Lung microvascular endothelial cell (primary cell): ENCODE results near the gene GON4L. TPM values are rescaled to one million over a fixed set of nuclear protein-coding genes. Genes with fewer than 3 reads are reported as not detected.
"Not testable (repeated sequence)": the region's sequence is repeated elsewhere in the genome, so short reads cannot be mapped to it uniquely, and the experiment has no call there.

ENCODE experiments used
- DNase-seq, 2 donors: peaks; one replicate each; pipeline versions ENCODE4 v3.0.0 to v3.0.0-alpha.2; 2010; ENCODE audit warnings: low read depth in 2 of 2
- total RNA-seq: library from RNA; depleted of rRNA; stranded (reverse); fragments of >200 nt; gene quantifications from 2 replicates; pipeline ENCODE4 v1.2.1, GENCODE V29; 2014

The GON4L gene, protein sequence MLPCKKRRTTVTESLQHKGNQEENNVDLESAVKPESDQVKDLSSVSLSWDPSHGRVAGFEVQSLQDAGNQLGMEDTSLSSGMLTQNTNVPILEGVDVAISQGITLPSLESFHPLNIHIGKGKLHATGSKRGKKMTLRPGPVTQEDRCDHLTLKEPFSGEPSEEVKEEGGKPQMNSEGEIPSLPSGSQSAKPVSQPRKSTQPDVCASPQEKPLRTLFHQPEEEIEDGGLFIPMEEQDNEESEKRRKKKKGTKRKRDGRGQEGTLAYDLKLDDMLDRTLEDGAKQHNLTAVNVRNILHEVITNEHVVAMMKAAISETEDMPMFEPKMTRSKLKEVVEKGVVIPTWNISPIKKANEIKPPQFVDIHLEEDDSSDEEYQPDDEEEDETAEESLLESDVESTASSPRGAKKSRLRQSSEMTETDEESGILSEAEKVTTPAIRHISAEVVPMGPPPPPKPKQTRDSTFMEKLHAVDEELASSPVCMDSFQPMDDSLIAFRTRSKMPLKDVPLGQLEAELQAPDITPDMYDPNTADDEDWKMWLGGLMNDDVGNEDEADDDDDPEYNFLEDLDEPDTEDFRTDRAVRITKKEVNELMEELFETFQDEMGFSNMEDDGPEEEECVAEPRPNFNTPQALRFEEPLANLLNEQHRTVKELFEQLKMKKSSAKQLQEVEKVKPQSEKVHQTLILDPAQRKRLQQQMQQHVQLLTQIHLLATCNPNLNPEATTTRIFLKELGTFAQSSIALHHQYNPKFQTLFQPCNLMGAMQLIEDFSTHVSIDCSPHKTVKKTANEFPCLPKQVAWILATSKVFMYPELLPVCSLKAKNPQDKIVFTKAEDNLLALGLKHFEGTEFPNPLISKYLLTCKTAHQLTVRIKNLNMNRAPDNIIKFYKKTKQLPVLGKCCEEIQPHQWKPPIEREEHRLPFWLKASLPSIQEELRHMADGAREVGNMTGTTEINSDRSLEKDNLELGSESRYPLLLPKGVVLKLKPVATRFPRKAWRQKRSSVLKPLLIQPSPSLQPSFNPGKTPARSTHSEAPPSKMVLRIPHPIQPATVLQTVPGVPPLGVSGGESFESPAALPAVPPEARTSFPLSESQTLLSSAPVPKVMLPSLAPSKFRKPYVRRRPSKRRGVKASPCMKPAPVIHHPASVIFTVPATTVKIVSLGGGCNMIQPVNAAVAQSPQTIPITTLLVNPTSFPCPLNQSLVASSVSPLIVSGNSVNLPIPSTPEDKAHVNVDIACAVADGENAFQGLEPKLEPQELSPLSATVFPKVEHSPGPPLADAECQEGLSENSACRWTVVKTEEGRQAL (N-terminal part only)
- 14.6 and 27.4 TPM in 2 replicates for total RNA-seq

DNA sequence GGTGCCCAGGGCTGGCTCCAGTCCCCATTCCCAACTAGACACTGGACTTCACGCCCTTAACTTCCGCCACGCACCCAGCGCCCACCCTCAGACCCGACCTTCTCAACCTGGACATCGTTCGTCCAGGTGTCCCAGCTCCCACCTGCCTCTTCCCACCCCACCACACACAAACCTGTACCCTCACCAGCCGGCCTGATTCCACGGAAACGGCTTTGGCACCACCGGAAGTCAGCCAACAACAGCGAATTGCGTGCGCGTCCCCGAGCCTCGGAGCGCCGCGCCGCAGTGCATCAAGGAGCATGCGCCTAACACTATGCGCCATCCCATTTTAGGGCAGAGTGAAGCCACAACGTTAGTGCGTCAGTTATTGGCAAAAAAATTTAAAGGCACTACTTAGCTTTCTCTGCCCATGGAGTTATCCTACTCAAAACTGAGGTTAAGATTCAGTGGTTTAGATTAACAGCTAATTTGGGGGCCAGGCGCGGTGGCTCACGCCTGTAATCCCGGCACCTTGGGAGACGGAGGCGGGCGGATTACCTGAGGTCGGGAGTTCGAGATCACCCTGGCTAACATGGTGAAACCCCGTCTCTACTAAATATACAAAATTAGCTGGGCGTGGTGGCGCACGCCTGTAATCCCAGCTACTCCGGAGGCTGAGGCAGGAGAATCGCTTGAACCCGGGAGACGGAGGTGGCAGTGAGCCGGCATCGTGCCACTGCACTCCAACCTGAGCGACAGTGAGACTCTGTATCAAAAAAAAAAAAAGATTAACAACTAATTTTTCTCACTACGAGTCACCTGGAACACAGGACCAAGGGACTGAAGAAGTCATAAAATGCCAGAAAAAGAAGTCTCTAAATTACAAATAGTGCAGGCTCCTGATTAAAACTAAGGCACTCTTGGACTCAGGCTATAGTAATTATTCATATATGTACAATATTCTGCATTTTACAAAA, at the start of gene GON4L:
TSS of gene GON4L (minus strand) at position 240 of the 956 bp plus-strand sequence. CDS start 3,434 bp downstream, outside the sequence.
- peak; percentile 95 for DNase-seq

GRCh38 chr1:155904261-155904660, 47.2 kb upstream of the GON4L start:
- no peak for DNase-seq

DNA sequence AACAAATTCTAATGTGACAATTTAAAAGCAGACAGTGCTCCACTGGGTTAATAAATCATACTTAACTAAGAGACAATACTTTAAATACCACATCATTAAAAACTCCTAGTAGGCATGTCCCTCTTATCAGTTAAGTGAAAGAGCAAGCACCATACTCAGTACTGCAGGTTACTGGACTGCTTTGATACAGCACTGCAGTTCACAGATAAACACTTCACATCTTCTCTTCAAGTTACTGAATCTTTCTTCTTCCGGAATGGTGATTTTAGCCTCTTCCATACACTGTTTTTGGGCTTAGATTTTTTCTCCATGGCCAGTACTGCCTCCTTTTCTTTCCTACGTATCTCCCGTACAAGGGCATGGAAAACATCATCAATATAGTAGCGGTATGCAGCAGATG, 43.1 kb upstream of the GON4L start:
- no peak for DNase-seq

DNA sequence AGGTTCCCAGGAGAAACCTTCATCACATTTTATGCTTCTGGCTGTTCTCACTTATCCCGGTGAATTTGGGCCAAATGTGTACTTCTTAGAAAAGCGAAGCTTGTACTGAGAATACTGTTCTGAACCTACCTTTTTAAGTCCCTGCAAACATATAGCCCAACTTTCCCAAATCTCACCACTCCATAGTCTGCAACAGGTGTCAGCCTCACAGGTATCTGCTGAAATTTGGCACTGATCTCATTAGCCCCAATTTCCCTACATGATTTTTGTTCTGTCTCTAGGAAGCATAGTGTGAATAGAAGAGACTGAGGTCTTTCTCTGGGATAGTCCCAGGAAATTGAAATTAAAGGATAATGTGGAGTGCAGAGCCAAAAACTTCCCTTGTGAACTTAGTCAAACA, 42.7 kb upstream of the GON4L start:
- DNase-seq: no peak

DNA sequence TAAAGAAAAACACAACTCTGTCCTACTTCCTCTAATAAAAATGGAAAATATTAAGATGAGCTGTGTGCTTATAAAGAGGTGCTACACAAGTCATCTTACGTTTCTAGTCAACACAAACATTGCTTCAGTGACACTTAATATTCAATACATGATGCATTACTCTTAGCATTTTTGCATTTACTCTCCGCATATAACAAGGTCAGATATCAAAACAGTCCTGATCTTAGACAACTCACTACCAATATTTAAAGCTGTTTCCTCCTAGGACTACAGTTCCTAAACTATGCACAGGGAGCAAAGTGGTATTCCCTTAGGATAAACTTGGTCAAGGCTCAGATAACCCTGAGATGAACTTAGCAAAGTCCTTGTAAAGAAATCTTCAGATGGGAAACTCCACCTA, 41.9 kb upstream of the GON4L start:
- no peak for DNase-seq

- DNase-seq: no peak
Observed at GRCh38 chr1:155897746-155898145, 40.7 kb upstream of the GON4L start.

GRCh38 chr1:155896476-155896875, 39.5 kb upstream of the GON4L start:
- DNase-seq: not testable (repeated sequence)

DNA sequence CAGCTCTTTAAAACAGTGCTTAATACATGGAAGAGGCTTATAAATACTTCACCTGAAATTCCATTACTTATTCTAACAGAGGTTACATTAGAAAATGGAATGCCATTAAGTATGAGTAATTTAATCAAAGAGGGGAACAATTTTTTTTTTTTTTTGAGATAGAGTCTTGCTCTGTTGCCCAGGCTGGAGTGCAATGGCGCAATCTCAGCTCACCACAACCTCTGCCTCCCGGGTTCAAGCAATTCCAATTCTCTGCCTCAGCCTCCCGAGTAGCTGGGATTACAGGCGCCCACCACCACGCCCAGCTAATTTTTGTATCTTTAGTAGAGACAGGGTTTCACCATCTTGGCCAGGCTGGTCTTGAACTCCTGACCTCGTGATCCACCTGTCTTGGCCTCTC, 38.6 kb upstream of the GON4L start:
- not testable (repeated sequence) for DNase-seq

DNA sequence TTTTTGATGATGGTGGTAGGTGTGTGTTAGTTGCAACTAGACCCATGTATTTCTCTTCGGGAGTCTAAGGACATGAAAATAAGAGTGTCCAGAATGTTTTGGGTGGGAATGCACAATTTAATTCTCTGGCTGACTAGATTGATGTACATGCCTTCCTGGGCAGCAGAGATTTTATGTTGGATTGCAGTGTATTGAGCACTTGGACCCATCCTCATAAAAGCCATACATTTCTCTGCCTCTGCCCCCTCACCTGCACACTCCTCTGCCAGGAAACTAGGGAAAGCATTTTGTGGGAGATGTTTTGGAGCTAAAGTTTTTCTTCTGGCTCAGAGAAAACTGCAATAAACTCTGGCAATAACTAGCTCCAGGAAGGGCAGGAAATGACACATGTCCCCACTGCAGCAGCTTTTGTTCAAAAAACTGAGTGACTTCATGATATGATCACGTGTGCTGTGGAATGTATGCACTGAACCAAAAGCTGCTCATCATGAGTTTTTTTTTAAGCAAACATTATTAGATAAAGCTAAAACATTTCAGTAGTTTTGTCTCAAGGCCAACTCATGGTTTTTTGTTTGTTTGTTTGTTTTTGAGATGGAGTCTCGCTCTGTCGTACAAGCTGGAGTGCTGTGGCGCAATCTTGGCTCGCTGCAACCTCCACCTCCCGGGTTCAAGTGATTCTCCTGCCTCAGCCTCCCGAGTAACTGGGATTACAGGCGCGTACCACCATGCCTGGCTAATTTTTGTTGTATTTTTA, 36.6 kb upstream of the GON4L start:
- DNase-seq: peak; percentile 94 to 97

- peak; percentile 49 to 73 for DNase-seq
Observed at GRCh38 chr1:155892796-155893195, 35.8 kb upstream of the GON4L start.

DNA sequence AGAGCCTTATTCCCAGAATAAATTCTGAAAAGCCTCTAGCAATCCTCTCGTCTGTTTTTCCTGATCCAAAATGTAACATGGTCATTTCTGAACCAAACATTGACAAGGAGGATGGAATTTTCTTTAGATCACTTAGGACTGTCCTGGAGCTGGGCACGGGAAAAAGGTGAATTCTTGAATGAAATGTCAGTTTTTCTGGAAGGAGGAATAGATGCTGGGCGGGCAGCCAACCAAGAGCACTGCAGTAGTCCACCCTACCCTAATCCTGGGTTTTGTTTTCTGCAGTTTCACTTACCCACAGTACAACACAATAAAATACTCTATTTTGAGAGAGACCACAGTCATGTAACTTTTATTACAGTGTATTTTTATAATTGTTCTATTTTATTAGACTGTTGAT, 33.2 kb upstream of the GON4L start:
- DNase-seq: no peak

DNA sequence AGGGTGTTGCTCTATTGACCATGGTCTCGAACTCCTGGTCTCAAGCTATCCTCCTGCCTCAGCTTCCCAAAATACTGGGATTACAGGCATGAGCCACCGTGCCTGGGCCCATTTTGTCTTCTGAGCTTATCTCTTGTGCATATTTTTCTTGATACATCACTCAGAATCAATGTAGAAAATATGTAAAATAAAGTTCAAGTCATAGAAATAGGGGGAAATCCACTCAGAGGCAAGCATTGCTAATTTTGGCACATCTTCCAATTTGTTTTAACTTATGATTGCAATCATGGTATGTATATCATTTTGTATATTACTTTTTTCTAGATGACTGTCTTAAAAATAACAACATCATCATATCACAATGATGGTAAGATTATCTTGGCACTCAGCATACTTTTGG, 32.6 kb upstream of the GON4L start:
- DNase-seq: no peak

- DNase-seq: no peak
Observed at GRCh38 chr1:155888481-155888880, 31.5 kb upstream of the GON4L start.

DNA sequence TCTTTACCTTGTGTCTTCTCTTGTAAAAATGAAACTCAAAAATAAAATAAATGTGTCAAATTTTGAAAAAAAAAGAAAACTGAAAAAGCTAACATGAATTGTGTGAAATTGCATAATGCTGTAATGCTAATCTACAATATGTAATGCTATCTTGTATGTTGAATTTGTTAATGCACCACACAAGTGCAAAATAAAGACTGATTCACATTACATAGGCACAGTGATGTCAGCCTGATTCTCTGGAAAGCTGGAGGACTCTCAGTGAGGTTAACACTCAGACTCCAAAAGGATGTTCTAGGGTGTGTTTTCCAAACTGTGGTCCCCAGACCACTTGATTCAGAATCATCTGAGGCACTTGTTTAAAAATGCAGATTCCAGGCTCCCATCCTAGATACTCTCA, 28.0 kb upstream of the GON4L start:
- no peak for DNase-seq

DNA sequence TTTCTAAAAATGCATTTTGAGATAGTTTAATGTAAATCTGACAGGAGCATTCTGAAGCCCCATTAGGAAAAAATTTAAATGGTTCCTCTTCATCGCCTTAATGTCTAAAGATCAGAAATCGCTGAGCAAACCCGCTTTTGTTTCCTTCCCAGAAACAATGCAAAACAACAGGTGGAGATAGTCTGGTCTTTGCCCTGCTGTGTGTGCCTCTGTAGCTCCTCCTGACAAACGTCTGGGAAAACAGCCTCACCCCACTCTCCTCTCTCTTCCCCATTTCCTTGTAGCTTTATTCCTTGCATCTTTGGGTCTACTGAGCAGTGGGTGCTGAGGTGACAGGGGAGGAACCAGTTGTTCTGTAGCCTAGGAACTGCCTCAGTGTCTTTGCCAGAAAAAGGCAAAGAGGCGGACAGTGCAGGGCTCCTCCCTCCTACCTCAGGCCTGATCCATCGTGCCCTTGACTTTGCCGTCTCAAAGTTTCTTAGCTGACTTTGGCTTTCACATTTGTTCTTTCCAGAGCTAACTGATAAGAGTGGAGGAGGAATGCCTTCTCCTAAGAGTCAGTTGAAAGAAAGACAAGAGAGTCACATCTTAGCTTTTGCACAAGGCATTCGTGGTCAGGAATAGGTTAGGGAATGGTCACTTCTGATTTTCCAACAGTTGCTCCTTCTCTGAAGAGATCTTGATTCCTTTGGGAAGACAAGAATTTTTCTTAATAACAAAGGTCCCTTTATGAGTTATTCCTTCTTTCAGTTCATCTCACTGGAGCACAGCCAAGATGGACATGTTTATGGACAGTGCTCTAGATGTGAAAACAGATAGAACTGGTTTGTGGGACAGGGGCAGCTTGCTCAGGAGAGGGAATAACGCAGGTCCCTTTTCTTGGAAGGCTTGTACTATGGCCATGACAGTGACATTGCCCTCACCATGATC, 27.3 kb upstream of the GON4L start:
- no peak for DNase-seq

GRCh38 chr1:155882766-155883165, 25.8 kb upstream of the GON4L start:
- DNase-seq: no peak

DNA sequence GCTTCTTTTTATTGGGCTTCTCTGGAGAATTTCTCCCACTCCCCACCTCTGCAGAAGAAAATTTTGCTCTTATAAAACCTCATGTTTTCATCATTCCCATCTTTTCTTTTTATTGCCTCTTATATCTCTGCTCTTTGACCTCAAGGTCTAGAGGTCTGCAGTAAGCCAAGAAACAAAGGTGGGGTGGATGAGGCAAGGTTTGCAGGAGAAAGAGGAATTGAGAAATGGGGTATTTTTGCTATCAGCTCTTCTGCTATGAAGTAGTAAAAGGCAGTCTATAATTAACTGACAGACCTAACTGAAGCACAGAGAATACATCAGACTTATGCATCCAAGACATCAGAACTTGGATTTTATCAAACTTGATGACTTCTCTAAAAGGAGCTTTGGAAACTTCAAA, 25.2 kb upstream of the GON4L start:
- no peak for DNase-seq

DNA sequence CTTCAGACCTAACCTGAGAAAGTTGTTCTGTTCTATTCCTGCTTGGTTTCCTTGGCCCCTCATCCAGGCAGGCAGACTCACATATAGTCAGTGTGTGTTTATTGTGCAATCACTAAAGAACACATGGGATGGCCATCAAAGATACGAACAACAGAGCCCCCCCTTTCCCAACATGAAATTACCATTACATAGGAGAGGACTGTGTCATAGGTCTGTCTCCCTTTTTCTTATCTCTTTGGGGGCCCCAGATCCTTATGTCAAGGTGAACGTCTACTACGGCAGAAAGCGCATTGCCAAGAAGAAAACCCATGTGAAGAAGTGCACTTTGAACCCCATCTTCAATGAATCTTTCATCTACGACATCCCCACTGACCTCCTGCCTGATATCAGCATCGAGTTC, 23.9 kb upstream of the GON4L start:
- DNase-seq: no peak

- no peak for DNase-seq
Observed at GRCh38 chr1:155880251-155880650, 23.2 kb upstream of the GON4L start.
